HG03442 (cell line): Measurements from ENCODE around the gene CEP170B.
"Not testable (repeated sequence)": the region's sequence is repeated elsewhere in the genome, so short reads cannot be mapped to it uniquely, and the experiment has no call there.

Source experiments
- ATAC-seq: cut with Tn5 transposase; IDR thresholded peaks from one replicate; pipeline ENCODE4 v1.9.1; 2021; ENCODE audit warnings: mild to moderate bottlenecking, moderate library complexity; ENCODE audit not compliant: unreplicated experiment

Gene CEP170B

GRCh38 chr14:104940526-104941150, 75.6 kb downstream of the CEP170B start:
- no peak for ATAC-seq

GRCh38 chr14:104941508-104942365, 76.7 kb downstream of the CEP170B start:
- no peak for ATAC-seq

GRCh38 chr14:104942586-104942985, 77.5 kb downstream of the CEP170B start:
- ATAC-seq = no peak

- not testable (repeated sequence) for ATAC-seq
These were observed 78.3 kb downstream of the CEP170B start for GRCh38 chr14:104943216-104944015.

- not testable (repeated sequence) for ATAC-seq
These were observed 78.9 kb downstream of the CEP170B start for GRCh38 chr14:104944016-104944308.

- ATAC-seq = not testable (repeated sequence)
These were observed 79.6 kb downstream of the CEP170B start for GRCh38 chr14:104944436-104945205.

GRCh38 chr14:104945266-104945665, 80.2 kb downstream of the CEP170B start:
- ATAC-seq = not testable (repeated sequence)
